Pons (tissue), 1 donor: Measurements from ENCODE around the gene ACTN1.
A peak's percentile ranks its signal among the peaks of the same experiment; 100 is the strongest.
"Not testable (repeated sequence)": the region's sequence is repeated elsewhere in the genome, so short reads cannot be mapped to it uniquely, and the experiment has no call there.

Source experiments
- DNase-seq: peaks from one replicate; pipeline ENCODE4 v3.0.0-alpha.2; 2016; ENCODE audit warnings: low spot score

Gene ACTN1

DNA sequence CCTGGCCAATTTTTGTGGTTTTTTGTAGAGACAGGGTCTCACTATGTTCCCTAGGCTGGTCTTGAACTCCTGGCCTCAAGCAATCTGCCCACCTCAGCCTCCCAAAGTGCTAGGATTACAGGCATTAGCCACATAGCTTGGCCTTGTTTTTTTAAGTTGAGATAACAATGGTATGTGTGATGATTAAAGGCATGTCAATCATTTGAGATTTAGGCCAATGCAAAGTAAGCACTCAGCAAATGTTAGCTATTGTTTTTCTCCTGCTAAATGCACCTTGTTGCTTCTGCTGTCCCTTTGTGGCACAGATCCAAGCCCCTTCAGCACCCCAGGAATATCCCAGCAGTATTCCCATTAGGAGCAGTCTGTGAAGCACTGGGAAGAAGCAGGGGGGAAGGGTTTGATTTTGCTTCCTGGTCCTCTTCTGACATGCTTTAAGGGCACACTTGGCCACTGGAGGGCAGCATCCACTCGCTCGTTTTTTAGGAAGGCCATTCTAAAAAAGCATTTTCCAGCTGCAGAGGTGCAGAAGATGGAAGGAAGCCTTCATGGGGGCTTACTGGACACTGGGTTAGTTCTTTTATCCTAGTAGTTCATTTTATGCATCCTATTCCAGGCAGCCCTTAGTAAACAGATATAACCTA lies 116.0 kb downstream of the ACTN1 start:
- DNase-seq, result peak; percentile 62

DNA sequence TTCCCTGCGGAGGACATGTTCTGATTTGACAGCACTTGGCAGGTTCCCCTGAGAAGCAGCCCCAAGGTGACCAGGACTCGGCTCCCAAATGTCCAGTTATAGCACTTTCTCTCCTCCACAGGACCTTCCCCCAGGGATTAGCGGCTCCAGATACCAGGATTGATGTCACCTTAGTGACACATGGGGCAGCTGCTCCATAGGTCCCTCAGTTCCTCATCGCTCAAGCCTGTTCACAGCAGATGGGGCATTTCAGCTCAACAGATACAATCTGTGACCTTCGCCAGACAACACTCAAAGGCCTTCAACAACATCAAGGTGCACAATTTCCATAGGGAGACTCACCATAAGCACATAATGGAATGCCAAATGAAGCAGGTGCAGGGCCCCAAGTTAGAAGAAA lies 118.3 kb downstream of the ACTN1 start:
- no peak for DNase-seq

DNA sequence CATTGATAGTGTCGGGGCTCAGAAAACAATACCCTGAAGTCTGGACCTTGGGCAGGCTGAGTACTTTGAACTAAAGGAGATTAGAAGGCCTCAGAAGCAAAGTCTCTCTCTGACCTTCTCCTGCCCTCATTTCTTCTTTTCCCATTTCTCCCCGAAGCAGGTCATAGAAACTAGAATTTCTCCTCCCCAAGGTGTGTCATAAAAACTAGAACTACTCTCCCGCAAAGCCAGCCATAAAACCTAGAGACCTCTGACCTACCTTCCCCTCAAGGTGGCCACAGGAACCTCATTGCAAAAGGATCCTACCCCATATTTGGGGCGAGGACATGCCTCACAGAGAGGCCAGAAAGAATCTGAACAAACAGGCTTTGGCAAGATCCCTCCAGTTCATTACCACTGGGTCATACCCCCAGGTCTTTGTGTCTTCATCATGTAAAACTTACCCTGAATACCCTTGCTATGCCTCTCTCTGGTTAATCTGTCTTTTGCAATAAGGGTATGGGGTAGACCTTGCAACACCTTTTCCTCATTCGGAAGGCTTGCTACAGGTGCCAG lies 121.5 kb downstream of the ACTN1 start:
- DNase-seq, result no peak

DNA sequence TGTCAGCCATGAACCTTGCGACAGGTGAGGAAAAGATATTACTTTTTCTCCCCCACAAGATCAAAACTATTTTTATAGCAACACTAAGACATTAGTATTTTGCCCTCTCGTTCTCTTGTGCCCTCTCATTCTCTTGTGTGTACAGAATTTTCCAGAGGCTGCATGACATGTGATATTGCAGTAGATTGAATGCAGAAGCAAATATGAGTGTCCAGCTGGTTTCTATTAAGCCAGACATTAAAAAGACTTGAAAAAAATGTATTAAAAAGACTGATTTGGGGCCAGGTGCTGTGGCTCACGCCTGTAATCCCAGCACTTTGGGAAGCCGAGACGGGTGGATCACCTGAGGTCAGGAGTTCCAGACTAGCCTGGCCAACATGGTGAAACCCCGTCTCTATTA lies 122.5 kb downstream of the ACTN1 start:
- DNase-seq, result no peak

DNA sequence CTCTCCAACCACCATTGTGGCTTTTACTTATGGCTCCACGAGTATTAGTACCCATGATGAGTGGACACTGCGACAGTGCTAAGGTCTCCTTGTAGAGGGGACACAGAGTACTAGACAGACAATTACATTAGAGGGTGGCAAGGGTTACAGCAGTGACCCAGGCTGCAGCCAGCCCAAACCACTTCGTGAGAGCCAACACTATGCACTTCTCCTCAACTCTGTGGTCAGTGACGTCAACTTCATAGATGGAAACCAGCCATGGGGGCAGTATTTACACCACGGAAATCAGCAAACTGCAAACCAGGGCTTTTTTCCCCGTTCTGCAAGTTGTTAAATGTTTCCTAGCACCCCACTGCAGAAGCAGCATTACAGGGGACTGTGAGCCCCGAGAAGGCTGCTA lies 124.7 kb downstream of the ACTN1 start:
- DNase-seq, result no peak

DNA sequence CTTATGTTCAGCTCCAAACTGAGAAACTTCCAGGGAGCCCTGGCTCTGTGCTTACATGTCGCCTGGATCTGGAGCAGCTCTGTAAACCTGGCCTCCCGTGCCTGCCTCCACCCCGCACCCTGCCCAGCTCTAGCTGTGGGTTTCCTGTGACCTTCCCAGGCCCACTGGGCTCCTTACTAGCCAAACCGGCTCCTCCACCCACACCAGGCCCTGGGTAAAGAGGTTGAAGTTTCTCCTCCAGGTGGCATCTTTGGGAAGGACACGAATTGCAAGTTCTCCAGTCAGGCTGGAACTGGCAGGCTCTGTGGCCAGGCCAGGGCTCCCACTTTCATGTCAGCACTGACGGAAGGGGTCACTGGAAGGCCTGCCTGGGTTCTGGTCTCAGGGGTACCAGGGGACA lies 125.4 kb downstream of the ACTN1 start:
- DNase-seq, result no peak

DNA sequence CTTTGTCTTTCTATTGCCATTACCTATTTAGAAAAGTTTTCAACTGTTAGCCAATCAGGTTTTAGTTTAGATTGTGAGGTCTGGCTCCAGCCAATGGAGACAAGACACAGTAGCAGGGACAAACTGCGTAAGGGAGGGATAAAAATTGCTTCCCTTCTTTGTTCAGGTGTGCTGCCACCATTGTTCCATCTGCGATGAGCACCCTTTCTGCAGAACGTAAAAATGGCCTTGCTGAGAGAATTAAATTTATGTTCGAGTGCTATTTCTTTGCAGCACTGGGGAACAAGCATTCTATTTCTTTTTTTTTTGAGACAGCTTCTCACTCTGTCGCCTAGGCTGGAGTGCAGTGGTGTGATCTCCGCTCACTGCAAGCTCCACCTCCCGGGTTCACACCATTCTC lies 126.6 kb downstream of the ACTN1 start:
- not testable (repeated sequence) for DNase-seq

DNA sequence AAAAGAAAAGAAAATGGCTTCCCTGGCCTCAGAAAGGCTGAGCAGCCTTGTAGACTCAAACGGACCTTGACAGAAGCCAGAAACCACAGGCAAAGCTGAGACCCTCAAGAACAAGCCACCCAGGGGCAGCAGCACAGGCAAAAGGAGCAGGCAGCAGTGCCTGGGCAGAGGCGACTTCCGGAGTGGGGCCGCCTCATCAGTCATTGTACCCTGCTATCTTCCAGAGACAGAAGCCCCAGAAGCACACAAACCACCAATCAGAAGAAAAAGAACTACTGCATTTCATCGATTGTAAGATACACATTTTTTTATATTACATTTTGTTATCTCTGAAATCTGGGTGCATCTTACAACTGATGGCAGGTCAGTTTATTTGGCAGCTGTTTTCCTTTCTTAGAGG lies 128.0 kb downstream of the ACTN1 start:
- no peak for DNase-seq

DNA sequence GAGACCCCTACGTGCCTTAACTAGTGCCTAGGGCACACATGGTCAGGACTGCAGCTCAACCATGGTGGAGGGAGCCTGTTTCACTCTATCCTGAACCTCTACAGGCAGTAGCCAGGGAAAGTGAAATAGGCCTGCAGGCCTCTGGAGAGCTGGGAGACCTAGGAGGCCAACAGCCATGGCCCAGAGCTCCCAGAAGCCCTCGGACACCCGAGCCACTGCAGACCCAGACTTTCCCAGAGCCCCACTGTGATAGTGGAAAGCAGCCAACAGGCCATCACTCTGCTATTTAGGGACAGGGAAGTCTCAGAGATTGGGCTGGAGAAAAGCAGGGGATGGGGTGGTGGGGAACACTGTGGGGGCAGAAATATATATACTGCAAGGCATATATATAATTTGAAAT lies 129.7 kb downstream of the ACTN1 start:
- no peak for DNase-seq

DNA sequence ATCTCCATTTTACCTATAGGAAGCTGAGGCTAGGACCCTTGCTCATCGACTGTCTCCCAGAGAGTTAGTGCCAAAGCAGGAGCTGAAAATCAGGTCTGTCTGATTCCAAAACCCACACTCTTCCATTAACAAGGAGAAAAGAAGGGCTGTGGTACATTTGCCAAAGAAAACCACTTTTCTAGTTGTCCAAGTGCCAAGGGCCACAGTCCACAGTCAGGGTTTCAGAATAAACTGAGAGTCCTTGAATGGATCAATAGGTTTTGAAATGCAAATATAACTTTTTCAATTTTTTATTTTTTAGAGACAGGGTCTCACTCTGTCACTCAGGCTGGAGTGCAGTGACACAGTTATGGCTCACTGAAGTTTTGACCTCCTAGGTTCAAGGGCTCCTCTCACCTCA lies 130.8 kb downstream of the ACTN1 start:
- no peak for DNase-seq

DNA sequence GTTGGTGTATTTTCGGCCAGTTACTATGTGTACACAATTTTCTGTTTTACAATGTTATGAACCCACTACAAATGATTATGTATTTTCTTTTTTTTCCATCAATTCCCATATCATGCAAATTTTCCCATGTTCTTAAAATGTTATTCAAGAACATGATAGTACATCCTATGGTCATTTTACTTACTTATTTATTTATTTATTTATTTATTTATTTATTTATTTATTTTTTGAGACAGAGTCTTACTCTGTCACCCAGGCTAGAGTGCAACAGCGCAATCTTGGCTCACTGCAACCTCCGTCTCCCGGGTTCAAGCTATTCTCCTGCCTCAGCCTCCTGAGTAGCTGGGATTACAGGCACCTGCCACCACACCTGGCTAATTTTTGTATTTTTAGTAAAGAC lies 131.5 kb downstream of the ACTN1 start:
- DNase-seq, result not testable (repeated sequence)

DNA sequence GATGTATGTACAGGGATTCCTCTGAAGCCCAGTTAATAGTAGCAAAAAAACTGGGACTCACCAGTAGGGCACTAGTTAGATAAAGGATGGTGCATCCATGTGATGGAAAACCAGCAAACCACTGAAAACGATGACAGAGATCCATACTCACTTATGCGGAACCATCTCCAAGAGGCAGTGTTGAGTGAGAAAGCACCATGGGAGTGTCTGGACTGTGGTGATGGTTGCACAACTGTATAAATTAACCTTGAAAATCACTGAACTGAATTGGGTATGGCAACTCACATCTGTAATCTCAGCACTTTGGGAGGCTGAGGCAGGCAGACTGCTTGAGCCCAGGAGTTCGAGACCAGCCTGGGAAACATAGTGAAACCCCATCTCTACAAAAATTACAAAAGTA lies 132.6 kb downstream of the ACTN1 start:
- no peak for DNase-seq

DNA sequence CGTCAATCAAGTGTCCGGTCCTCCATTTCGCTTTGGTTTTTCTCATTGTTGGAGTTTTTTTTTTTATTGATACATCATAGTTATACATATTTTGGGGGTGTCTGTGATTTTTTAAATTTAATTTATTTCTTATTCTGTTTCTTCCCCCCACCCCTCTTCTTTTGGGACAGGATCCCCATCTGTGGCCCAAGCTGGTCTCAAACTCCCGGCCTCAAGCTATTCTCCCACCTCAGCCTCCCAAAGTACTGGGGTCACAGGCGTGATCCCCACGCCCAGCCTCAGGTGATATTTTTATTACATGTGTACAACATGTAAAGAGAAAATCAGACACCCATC lies 134.9 kb downstream of the ACTN1 start:
- no peak for DNase-seq

DNA sequence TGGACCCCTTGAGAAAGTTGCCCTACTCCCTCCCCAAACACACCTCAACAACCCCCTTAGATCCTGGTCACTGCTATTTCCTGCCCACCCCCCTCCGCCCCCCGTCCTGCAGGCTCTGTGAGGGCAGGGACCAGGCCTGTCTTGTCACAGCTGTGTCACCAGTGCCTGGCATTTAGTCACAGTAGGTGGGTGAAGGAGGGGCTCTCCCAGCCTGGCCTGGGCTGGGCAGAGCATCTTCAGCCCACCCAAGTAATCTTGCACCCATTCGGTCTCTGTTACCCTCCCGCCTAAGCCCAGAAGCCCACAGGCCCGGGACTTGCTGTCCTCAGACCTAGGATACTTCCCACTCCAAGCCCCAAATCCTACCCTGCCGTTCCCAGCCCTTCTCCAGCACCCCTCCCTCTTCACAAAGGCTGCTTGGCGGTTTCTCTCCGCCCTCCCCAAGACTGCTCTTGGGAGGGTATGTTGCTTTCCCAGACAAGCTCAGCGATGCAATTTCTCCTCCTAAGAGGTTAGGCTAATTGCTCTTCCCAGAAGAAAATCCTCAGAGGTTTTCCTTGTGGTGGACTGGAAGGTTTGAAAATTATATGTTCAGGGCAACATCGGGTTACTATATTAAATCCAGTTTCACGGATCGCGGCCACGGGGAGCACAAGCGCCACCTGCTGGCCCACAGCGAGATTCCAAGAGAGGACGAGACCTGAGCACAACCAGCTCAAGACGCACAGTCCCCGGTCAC lies 135.5 kb downstream of the ACTN1 start:
- DNase-seq, result peak; percentile 38

DNA sequence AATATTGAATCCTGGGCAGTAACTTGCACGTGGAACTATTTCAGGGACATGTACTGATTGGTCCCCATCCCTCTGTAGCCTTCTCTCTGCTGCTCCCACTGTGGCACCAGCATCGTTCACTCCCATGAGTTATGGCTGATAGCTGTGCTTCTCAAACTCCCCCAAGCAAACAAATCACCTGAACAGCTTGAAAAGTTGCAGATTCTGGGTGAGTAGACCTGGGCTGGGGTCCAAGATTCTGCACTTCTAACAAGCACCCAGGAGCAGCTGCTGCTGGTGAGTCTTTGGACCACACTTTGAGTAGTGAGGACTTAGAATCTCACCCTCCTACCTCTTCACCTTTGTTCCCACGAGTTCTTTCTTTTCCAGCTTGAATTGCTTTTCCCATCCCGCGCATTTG lies 136.8 kb downstream of the ACTN1 start:
- DNase-seq, result no peak

DNA sequence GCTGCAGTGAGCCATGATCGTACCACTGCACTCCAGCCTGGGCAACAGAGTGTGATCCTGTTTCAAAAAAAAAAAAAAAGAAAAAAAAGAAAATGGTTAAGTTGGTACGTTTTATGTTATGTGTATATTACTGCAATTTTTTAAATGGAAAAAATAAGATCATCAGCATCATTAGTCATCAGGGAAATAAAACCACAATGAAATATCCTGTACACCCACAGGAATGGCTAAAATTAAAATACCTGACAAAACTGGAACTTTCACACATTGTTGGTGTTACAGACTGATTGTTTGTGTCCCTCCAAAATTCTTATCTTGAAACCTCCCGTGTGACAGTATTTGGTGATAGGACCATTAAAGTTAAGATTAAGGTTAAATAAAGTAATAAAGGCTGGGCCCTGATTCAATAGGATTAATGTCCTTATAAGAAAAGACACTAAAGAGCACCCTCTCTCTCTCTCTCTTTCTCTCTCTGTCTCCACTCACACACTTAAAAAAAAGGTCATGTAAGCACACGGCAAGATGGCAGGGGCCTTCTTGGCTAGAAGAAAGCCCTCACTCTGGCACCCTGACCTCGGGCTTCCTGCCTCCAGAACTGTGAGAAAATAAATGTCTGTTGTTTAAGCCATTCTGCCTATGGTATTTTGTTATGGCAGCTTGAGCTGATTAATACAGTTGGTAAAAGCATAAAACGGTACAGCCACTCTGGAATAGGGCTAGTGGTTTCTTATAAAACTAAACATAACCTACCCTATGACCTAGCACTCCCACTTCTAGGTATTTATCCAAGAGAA lies 137.9 kb downstream of the ACTN1 start:
- DNase-seq, result no peak

DNA sequence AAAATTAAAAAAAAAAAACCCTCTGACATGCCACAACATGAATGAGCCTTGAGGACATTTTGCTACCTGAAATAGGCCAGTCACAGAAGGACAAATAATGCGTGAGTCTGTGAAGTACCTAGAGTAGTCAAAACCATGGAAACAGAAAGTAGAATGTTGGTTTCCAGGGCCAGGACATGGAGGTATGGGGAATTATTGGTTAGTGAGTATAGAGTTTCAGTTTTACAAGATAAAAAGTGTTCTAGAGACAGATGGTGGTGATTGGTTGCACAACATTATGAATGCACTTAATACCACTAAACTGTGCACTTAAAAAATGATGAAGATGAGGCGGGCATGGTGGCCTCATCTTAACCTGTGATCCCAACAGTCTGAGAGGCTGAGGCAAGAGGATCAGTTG lies 138.6 kb downstream of the ACTN1 start:
- DNase-seq, result no peak

DNA sequence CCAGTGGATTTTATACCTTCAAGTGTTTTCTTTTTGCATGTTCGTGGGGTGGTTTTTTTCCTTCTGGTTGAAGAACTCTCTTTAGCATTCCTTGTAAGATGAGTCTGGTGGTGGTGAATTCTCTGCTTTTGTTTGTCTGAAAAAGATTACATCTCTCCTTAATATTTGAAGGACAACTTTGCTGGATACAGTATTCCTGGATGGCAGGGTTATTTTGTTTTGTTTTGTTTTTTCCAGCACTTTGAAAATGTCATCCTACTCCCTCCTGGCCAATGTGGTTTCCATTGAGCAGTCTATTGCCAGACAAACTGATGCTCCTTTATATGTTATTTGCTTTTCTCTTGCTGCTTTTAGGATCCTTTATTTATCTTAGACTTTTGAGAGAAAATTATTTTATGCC lies 143.0 kb downstream of the ACTN1 start:
- no peak for DNase-seq

DNA sequence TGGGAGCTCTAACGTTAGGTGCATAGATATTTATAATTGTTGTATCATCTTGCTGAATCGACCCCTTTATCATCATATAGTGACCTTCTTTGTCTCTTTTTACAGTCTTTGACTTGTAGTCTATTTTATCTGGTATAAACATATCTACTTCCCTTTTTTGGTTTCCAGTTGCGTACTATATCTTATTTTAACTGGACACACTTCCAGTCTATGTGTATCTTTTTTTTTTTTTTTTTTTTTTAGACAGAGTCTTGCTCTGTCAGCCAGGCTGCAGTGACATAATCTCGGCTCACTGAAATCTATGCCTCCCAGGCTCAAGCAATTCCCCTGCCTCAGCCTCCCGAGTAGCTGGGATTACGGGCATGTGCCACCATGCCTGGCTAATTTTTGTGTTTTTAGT lies 144.3 kb downstream of the ACTN1 start:
- no peak for DNase-seq

DNA sequence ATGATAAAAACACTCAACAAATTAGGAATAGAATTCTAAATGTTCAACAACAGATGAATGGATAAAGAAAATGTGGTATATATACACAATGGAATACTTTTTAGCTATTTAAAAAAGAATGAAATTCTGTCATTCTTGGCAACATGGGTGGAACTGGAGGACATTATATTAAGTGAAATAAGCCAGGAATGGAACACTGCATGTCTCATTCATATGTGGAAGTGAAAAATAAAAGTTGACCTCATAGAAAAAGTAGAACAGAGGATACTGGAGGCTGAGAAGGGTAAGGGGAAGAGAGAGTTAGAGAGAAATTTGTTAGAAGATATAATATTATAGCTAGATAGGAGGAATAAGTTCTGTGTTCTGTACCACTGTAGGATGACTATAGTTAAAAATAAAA lies 150.4 kb downstream of the ACTN1 start:
- DNase-seq, result no peak

DNA sequence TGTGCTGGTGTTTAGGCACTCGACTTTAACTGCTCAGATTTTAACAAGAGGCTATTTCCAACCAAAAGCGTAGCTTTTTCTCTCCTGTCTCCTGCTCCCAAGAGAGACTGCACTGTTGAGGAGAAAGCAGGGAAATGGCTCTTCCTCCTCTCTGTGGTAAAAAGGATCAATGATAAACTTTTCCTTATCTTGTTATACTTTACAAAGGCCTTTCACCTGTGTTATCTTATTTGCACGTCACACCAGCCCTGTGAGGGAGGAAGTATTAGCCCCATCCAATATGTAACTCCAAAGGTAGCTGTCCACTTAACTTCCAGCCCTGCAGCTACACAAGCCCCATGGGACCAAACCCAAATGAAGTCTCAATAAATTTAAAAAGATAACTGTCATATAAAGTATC lies 153.4 kb downstream of the ACTN1 start:
- DNase-seq, result no peak

DNA sequence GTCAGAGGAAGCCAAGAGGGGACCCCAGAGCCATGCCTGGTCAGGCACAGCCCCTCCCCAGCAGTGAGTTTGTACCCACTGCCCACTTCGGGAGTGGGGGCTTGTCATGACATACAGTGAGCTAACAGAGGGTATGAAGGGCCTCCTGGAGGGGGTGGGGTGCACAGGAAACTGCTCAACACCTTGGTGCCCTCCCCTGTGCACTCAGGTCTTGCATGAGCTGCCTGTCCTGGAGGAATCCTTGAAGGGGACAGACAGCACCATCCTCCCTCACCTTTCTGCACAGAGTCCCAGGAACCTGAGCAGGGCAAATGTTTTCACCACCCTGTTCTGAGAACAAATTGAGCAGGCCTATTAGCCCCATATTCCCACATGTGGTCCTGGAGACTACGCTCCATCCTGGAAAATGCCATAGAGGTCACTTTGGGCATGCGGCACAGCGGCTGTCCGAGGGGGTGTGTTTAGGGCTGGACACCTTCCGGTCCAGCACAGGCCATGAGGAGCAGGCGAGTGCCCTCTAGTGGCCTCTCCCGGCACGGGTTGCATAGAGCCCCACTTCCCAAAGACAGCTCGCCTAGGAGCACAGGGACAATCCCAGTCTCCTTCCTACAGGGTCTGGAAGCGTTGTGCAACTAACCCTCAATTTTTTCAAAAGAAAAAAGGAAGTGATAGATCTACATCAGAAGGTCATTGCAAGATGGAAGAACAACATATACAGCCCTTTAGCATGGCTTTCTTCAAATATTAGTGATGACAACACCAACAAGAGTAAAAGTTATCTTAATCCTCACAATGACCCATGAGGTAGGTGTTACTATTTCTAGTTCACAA lies 154.4 kb downstream of the ACTN1 start:
- peak; percentile 48 for DNase-seq
